HCT116 (cell line): ENCODE results near the gene NEK7. TPM values are rescaled to one million over a fixed set of nuclear protein-coding genes. Genes with fewer than 3 reads are reported as not detected.

ENCODE experiments used
- ATAC-seq: fragments of 200-7000 bp; cut with Tn5 transposase; 2 replicates; pipeline ENCODE4 v1.9.1; 2020; ENCODE audit warnings: mild to moderate bottlenecking, moderate library complexity
- BruUV-seq: library from RNA; stranded (reverse); fragments of 400-500 nt; replicated peaks from 2 replicates; lab custom pipeline; 2021; lab: Mats Ljungman, UMichigan
- CTCF ChIA-PET: fragments of 300-600 bp; sonication (Branson Sonifier 250); formaldehyde crosslinking; loops from one replicate; lab custom pipeline; 2021; ENCODE audit warnings: antibody characterized with exemption; lab: Charles Lee
- POLR2A ChIA-PET: fragments of 300-600, 350-600 bp; sonication (Branson Sonifier 250); formaldehyde crosslinking; loops from one replicate; lab custom pipeline; 2021; ENCODE audit warnings: antibody characterized with exemption; lab: Charles Lee
- RAD21 ChIA-PET, 2 experiments: fragments of 300-600 bp; sonication (Branson Sonifier 250); formaldehyde crosslinking; loops; one replicate each; lab custom pipeline; 2023; ENCODE audit warnings: low total read pairs in 2 of 2; ENCODE audit not compliant: uncharacterized antibody in 2 of 2, unreplicated experiment in 2 of 2, low non-redundant PET in 1 of 2; lab: Charles Lee
- DNase-seq: peaks from one replicate; pipeline ENCODE4 v3.0.0-alpha.2; 2010; ENCODE audit warnings: low read depth, low spot score
- H2AFZ ChIP-seq: fragments of 200-600 bp; shearing (Covaris generic), sonication (generic); 2 replicates; pipeline ENCODE4 v1.6.1; 2017; ENCODE audit warnings: low read depth, mixed run types, mixed read lengths, antibody characterized with exemption, low read length; ENCODE audit not compliant: poor library complexity, severe bottlenecking
- H3K27ac ChIP-seq: 2 replicates; pipeline ENCODE4 v1.5.1; 2012; ENCODE audit warnings: low read depth, low read length
- H3K27me3 ChIP-seq: fragments of 200-600 bp; sonication (generic); 2 replicates; pipeline ENCODE4 v1.6.1; 2016; ENCODE audit warnings: mixed run types, low read length, mixed read lengths; ENCODE audit not compliant: insufficient read depth
- H3K36me3 ChIP-seq, 2 experiments: fragments of 200-500 bp in 1 of 2; fragments of 200-600 bp in 1 of 2; sonication (Bioruptor generic) in 1 of 2; sonication (generic) in 1 of 2; 2 replicates each; pipeline versions ENCODE4 v1.5.1 to v1.6.1; 2014 to 2016; ENCODE audit warnings: low read length in 2 of 2, inconsistent platforms in 1 of 2, mixed read lengths in 1 of 2, mixed run types in 1 of 2; ENCODE audit not compliant: insufficient read depth in 2 of 2, control insufficient read depth in 1 of 2
- H3K4me1 ChIP-seq, 2 experiments: fragments of 200-600 bp in 1 of 2; sonication (generic) in 1 of 2; 2 replicates each; pipeline versions ENCODE4 v1.5.1 to v1.6.1; 2012 to 2017; ENCODE audit warnings: low read length in 2 of 2, inconsistent platforms in 1 of 2, mild to moderate bottlenecking in 1 of 2, mixed read lengths in 1 of 2, mixed run types in 1 of 2, moderate library complexity in 1 of 2; ENCODE audit not compliant: insufficient read depth in 2 of 2, control insufficient read depth in 1 of 2
- H3K4me2 ChIP-seq: fragments of 200-600 bp; sonication (generic); 2 replicates; pipeline ENCODE4 v1.6.1; 2017; ENCODE audit warnings: mixed run types, low read length, mixed read lengths
- H3K4me3 ChIP-seq, 2 experiments: fragments of 200-600 bp in 1 of 2; sonication (generic) in 1 of 2; replicated peaks in 1 of 2; 2 replicates each; pipeline ENCODE4 v1.5.1; 2011 to 2016; ENCODE audit warnings: low read length in 2 of 2, control low read depth in 1 of 2, low read depth in 1 of 2, mild to moderate bottlenecking in 1 of 2, mixed read lengths in 1 of 2, mixed run types in 1 of 2
- H3K79me2 ChIP-seq: fragments of 200-600 bp; sonication (generic); 2 replicates; pipeline ENCODE4 v1.6.1; 2017; ENCODE audit warnings: mild to moderate bottlenecking, mixed run types, low read length, moderate library complexity, mixed read lengths; ENCODE audit not compliant: insufficient read depth
- H3K9ac ChIP-seq: fragments of 200-600 bp; sonication (generic); 2 replicates; pipeline ENCODE4 v1.6.1; 2016; ENCODE audit warnings: low read length, mixed read lengths
- H3K9me2 ChIP-seq: fragments of 200-600 bp; sonication (generic), shearing (Covaris generic); 2 replicates; pipeline ENCODE4 v1.6.1; 2017; ENCODE audit warnings: mixed run types, mild to moderate bottlenecking, moderate library complexity; ENCODE audit not compliant: insufficient read depth
- H3K9me3 ChIP-seq, 2 experiments: fragments of 200-500 bp in 1 of 2; fragments of 200-600 bp in 1 of 2; sonication (Bioruptor generic) in 1 of 2; sonication (generic) in 1 of 2; 2 replicates each; pipeline ENCODE4 v1.6.1; 2014 to 2017; ENCODE audit warnings: low read length in 2 of 2, mixed read lengths in 2 of 2, inconsistent platforms in 1 of 2, low read depth in 1 of 2, mild to moderate bottlenecking in 1 of 2, mixed run types in 1 of 2, moderate library complexity in 1 of 2; ENCODE audit not compliant: control insufficient read depth in 1 of 2, insufficient read depth in 1 of 2
- H4K20me1 ChIP-seq: fragments of 200-600 bp; sonication (generic), shearing (Covaris generic); 2 replicates; pipeline ENCODE4 v1.6.1; 2017; ENCODE audit warnings: mixed run types, mild to moderate bottlenecking, moderate library complexity; ENCODE audit not compliant: insufficient read depth
- ELF1 ChIP-seq: IDR thresholded peaks from 2 replicates; pipeline ENCODE4 v1.6.1; 2012; ENCODE audit warnings: low read depth, borderline replicate concordance
- EZH2 ChIP-seq: fragments of 200-600 bp; sonication (generic); IDR thresholded peaks from 2 replicates; pipeline ENCODE4 v1.6.1; 2017; ENCODE audit warnings: antibody characterized with exemption, mixed run types
- EZH2phosphoT487 ChIP-seq: fragments of 200-600 bp; IDR thresholded peaks from 2 replicates; pipeline ENCODE4 v1.6.1; 2018; ENCODE audit warnings: antibody characterized with exemption, borderline replicate concordance
- FOSL1 ChIP-seq: IDR thresholded peaks from 2 replicates; pipeline ENCODE4 v1.6.1; 2012; ENCODE audit warnings: low read depth
- JUND ChIP-seq: IDR thresholded peaks from 2 replicates; pipeline ENCODE4 v1.6.1; 2012
- POLR2AphosphoS5 ChIP-seq: IDR thresholded peaks from 2 replicates; pipeline ENCODE4 v1.6.1; 2011; ENCODE audit warnings: mild to moderate bottlenecking, low read depth, low read length, moderate library complexity
- SIN3A ChIP-seq: IDR thresholded peaks from 2 replicates; pipeline ENCODE4 v1.6.1; 2012; ENCODE audit warnings: low read depth
- SP1 ChIP-seq: IDR thresholded peaks from 2 replicates; pipeline ENCODE4 v1.6.1; 2012; ENCODE audit warnings: low read depth
- YY1 ChIP-seq: IDR thresholded peaks from 2 replicates; pipeline ENCODE4 v1.6.1; 2011; ENCODE audit warnings: low read length, low read depth, moderate library complexity, mild to moderate bottlenecking; ENCODE audit not compliant: insufficient replicate concordance; ENCODE audit errors: extremely low read depth
- ZFX ChIP-seq: fragments of 450-650 bp; IDR thresholded peaks from 2 replicates; pipeline ENCODE4 v1.6.1; 2017
- intact Hi-C: fragments of 100-400 bp; cut with micrococcal nuclease; formaldehyde crosslinking; loops from 2 replicates; pipeline ENCODE4 v1.10.0; 2022
- total RNA-seq: library from RNA; stranded (reverse); gene quantifications from one replicate; pipeline ENCODE4 v1.2.1, GENCODE V29; 2021; ENCODE audit not compliant: unreplicated experiment
- TF ChIP-seq, protein P1 (sequence below): IDR thresholded peaks from 2 replicates; pipeline ENCODE4 v1.6.1; 2011; ENCODE audit warnings: mild to moderate bottlenecking, low read length, moderate library complexity; ENCODE audit not compliant: insufficient replicate concordance; ENCODE audit errors: extremely low read depth
- TF ChIP-seq, protein P2 (sequence below): IDR thresholded peaks from 2 replicates; pipeline ENCODE4 v1.6.1; 2012; ENCODE audit warnings: low read depth
- TF ChIP-seq, protein P3 (sequence below): IDR thresholded peaks from 2 replicates; pipeline ENCODE4 v1.6.1; 2012

Gene NEK7
- total RNA-seq, 1 experiment from 2014 or later = 33.0 TPM

DNA sequence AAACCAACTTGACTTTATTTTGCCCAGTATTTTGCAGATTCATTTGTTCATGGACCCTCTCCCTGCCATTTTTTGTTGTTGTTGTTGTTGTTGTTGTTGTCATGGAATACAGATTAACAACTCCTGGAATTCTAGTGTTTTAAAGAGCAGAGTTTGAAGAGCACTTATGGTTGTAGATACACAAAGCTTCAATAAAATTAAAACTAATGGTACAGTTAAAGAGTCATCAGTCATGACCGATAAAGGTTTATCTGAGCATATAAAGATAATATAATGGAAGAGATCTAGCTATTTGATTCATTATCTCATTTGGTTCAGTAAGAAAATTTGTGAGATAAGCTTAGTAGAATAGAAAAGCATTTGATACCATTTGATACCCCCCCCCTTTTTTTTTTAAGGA is 21.8 kb downstream of the NEK7 start (continued):
- TF ChIP-seq, protein P1, sequence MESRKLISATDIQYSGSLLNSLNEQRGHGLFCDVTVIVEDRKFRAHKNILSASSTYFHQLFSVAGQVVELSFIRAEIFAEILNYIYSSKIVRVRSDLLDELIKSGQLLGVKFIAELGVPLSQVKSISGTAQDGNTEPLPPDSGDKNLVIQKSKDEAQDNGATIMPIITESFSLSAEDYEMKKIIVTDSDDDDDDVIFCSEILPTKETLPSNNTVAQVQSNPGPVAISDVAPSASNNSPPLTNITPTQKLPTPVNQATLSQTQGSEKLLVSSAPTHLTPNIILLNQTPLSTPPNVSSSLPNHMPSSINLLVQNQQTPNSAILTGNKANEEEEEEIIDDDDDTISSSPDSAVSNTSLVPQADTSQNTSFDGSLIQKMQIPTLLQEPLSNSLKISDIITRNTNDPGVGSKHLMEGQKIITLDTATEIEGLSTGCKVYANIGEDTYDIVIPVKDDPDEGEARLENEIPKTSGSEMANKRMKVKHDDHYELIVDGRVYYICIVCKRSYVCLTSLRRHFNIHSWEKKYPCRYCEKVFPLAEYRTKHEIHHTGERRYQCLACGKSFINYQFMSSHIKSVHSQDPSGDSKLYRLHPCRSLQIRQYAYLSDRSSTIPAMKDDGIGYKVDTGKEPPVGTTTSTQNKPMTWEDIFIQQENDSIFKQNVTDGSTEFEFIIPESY = no peak
- TF ChIP-seq ELF1 (no peak), EZH2 (no peak), YY1 (no peak), EZH2phosphoT487 (no peak)
- TF ChIP-seq, protein P2, sequence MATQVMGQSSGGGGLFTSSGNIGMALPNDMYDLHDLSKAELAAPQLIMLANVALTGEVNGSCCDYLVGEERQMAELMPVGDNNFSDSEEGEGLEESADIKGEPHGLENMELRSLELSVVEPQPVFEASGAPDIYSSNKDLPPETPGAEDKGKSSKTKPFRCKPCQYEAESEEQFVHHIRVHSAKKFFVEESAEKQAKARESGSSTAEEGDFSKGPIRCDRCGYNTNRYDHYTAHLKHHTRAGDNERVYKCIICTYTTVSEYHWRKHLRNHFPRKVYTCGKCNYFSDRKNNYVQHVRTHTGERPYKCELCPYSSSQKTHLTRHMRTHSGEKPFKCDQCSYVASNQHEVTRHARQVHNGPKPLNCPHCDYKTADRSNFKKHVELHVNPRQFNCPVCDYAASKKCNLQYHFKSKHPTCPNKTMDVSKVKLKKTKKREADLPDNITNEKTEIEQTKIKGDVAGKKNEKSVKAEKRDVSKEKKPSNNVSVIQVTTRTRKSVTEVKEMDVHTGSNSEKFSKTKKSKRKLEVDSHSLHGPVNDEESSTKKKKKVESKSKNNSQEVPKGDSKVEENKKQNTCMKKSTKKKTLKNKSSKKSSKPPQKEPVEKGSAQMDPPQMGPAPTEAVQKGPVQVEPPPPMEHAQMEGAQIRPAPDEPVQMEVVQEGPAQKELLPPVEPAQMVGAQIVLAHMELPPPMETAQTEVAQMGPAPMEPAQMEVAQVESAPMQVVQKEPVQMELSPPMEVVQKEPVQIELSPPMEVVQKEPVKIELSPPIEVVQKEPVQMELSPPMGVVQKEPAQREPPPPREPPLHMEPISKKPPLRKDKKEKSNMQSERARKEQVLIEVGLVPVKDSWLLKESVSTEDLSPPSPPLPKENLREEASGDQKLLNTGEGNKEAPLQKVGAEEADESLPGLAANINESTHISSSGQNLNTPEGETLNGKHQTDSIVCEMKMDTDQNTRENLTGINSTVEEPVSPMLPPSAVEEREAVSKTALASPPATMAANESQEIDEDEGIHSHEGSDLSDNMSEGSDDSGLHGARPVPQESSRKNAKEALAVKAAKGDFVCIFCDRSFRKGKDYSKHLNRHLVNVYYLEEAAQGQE = no peak
- TF ChIP-seq, protein P3, sequence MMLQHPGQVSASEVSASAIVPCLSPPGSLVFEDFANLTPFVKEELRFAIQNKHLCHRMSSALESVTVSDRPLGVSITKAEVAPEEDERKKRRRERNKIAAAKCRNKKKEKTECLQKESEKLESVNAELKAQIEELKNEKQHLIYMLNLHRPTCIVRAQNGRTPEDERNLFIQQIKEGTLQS = no peak

DNA sequence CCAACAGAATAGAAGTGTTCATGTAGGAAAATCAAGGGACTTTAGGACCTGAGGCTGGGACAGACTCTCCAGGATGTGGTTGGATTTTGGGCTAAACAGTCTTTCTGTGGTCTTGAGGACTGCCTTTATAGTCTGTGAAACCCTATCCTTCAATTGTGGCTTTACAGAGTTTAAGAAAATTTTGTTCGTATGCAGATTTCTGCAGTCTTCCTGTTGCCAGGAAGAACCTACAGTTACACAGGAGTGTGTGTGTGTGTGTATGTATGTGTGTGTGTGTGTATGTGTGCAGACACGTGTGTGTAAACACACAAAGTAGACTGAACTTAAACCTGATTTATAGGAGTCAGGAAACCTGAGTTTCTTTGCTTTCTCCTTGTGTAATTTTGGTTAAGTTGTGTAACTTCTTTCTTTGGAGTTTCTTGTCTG is 22.8 kb downstream of the NEK7 start:
- Histone ChIP-seq H2AFZ (no peak overlapping the region), H3K79me2 (peaks cover 33% of the 10 kb centered on the region; the same call in 1 of the 2 replicates), H3K27me3 (no peaks in the 10 kb centered on the region), H3K4me2 (no peak overlapping the region), H3K4me1 (no peaks in the 10 kb centered on the region), H3K9me3 (no peaks in the 10 kb centered on the region), H4K20me1 (no peaks in the 10 kb centered on the region), H3K27ac (no peak overlapping the region), H3K9me2 (no peaks in the 10 kb centered on the region), H3K4me3 (no peak overlapping the region), H3K9ac (no peak overlapping the region), H3K36me3 (no peaks in the 10 kb centered on the region)
- ATAC-seq (no peak), DNase-seq (no peak)
- RAD21 ChIA-PET = no interaction called here
- CTCF ChIA-PET = no interaction called here
- POLR2A ChIA-PET = no interaction called here
- intact Hi-C loops = no loop called here
- no TSS peak for BruUV-seq
- TF ChIP-seq ELF1 = no peak
- no peak for TF ChIP-seq EZH2phosphoT487
- TF ChIP-seq ZFX = no peak
- TF ChIP-seq EZH2 = no peak
- TF ChIP-seq SP1 = no peak
- TF ChIP-seq POLR2AphosphoS5 = no peak
- no peak for TF ChIP-seq JUND
- TF ChIP-seq, protein P2 = no peak
- no peak for TF ChIP-seq FOSL1
- no peak for TF ChIP-seq SIN3A
